ENCODE results near the gene OR1I1.
"Not testable (repeated sequence)": the region's sequence is repeated elsewhere in the genome, so short reads cannot be mapped to it uniquely, and the experiment has no call there.

The OR1I1 gene, protein sequence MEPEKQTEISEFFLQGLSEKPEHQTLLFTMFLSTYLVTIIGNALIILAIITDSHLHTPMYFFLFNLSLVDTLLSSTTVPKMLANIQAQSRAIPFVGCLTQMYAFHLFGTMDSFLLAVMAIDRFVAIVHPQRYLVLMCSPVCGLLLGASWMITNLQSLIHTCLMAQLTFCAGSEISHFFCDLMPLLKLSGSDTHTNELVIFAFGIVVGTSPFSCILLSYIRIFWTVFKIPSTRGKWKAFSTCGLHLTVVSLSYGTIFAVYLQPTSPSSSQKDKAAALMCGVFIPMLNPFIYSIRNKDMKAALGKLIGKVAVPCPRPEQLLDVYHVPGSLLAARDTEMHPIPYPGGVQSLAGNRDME

DNA sequence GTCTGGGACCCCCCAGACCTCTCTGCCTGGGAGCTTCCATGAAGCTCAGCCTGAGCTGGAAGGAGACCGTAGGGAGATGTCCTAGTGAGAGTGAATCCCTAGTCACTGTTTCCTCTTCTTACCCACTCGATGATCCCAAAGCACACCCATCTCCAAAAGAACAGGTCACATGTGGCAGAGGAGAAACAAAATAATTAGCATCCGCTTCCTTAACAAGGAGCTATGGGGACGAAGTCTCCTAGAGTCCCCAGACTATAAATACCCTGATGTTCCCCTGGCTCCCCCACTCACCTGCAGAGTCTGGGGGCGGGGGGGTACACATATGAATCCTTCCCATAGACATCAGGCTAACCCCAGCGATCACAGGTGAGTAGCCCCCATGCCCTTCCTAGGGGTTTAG is at the start of gene OR1I1:
Gene OR1I1, plus strand, starts transcription at position 301 of the 400 bp plus-strand sequence. CDS start 4,855 bp downstream, outside the sequence.
- DNase-seq (ENCODE audit: low read depth) = no peak

- no peak for DNase-seq (ENCODE audit: low read depth)
Observed at GRCh38 chr19:15035795-15036311, 46.2 kb upstream of the OR1I1 start.

- DNase-seq (ENCODE audit: low read depth) = no peak
Observed at GRCh38 chr19:15037586-15037985, 44.4 kb upstream of the OR1I1 start.

GRCh38 chr19:15038294-15038693 is 43.7 kb upstream of the OR1I1 start:
- DNase-seq (ENCODE audit: low read depth) = no peak

DNA sequence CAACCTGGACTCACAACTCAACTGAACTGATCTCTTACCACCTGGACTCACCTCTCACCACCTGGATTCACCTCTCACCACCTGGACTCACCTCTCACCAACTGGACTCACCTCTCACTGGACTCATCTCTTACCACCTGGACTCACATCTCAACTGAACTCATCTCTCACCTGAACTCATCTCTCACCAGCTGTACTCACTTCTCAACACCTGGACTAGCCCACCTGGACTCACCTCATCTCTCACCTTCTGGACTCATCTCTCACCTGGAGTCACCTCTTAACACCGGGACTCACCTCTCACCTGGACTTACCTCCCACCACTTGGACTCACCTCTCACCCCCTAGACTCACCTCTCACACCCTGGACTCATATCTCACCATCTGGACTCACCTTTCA is 40.0 kb upstream of the OR1I1 start:
- no peak for DNase-seq (ENCODE audit: low read depth)

- no peak for DNase-seq (ENCODE audit: low read depth)
Observed at GRCh38 chr19:15042826-15043225, 39.2 kb upstream of the OR1I1 start.

- DNase-seq (ENCODE audit: low read depth) = no peak
Observed at GRCh38 chr19:15045506-15045905, 36.5 kb upstream of the OR1I1 start.

GRCh38 chr19:15047680-15048079 is 34.3 kb upstream of the OR1I1 start:
- no peak for DNase-seq (ENCODE audit: low read depth)

DNA sequence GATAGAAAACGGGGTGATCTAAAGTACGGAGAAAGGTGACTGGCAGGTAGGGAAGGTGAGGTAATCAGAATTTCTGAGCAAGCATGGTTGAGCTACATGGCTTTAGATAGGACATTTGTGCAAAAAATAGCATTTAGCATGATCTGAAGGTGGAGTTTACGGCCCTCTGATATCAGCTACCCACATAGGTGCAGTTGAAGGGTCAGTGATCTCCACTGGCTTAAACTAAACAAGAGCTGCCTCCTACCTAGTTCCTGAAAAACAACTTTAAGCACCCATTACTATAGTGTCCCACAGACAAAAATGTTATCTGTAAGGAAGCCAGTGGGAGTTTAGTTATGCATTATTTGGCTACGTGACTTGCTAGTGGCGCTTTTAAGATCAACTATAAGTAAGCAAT is 33.9 kb upstream of the OR1I1 start:
- DNase-seq (ENCODE audit: low read depth) = no peak

DNA sequence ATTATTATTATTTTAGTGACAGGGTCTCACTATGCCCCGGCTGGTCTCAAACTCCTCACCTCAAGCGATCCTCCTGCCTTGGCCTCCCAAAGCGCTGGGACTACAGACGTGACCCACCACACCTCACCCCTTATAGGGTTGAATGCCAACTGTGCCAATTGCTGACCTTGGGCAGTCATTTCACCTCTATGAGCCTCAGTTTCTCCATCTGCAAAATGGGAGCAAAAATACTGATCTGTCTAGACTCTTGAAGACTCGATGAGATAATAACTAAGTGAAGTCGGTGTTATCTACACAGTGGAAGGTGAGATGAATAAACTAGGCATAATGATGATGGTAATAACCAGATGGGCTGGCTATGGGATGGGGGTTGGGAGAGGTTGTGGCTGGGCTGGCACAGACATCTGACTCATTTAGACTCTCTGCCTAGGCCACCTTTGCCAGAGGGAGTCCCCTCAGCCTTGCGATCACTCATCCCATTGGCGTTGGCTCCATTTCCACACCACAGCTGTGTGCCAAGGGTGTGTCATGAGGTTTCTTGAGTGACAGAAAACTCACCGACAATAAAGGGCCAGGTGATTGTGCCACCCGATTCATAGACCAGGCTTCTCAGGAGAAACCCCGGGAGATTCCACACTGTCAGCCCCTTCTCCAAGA is 33.0 kb upstream of the OR1I1 start, which contains the start of gene CASP14:
Gene CASP14, plus strand, starts transcription at position 596 of the 657 bp plus-strand sequence. CDS start 2,772 bp downstream, outside the sequence.
- no peak for DNase-seq (ENCODE audit: low read depth)

- DNase-seq (ENCODE audit: low read depth) = no peak
Observed at GRCh38 chr19:15050639-15051038, 31.4 kb upstream of the OR1I1 start.

DNA sequence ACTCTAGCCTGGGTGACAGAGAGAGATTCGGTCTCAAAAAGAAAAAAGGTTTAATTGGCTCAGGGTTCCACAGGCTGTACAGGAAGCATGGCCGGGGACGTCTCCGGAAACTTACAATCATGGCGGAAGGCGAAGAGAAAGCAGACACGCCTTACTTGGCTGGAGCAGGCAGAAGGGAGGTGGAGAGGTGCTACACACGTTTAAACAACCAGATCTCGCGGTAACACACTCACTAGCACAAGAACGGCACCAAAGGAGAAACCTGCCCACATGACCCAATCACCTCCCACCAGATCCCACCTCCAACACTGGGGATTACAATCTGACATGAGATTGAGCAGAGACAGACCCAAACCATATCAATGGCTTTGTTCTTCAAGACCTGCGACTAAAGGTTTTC is 20.0 kb upstream of the OR1I1 start:
- no peak for DNase-seq (ENCODE audit: low read depth)

GRCh38 chr19:15070386-15070785 is 11.6 kb upstream of the OR1I1 start:
- DNase-seq (ENCODE audit: low read depth) = not testable (repeated sequence)

DNA sequence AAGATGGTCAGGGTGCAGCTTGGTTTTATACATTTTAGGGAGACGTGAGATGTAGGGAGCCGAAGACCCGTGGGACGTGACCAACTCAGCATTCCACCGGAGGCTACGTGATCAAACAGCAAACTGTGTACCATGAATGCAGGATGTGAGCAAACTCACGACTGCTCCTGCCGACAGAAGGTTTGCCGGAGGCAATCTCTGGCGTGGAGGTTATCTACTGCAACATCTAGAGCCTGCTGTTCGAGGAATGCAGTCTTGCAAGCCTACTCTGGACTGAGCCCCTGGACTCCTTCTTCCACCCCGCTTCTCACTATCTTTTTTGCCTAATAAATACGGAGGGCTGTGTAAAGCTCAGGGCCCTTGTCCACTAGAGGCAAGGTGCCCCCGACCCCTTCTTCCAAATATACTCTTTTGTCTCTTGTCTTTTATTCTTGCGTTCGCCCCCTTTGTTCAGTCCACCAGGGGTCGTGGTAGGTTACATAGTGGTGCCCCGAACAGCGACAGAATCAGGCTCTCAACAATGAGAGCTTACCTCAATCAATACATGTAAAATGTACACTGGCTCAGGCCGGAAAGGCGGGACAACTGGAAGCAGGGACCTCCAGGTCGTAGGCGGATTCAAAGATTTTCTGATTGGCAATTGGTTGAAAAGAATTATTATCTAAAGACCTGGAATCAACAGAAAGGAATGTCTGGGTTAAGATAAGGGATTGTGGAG is 8.9 kb upstream of the OR1I1 start:
- DNase-seq (ENCODE audit: low read depth) = no peak

GRCh38 chr19:15074371-15074770 is 7.6 kb upstream of the OR1I1 start:
- no peak for DNase-seq (ENCODE audit: low read depth)

DNA sequence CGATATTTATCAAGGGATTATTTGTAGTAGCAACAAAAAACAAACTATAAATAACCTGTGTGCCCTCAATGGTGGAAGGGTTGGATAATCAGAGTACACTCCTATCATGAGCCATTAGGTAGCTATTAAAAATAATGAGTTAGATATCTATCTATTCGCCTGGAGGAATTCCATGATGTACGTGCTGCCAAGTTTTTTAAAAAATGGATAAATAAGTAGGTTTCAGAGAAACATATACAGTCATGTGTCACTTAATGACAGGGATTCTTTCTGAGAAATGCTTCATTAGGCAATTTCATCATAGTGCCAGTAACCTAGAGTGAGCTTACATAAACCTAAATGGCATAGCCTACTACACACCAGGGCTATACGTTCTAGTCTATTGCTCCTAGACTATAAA is 6.2 kb upstream of the OR1I1 start:
- no peak for DNase-seq (ENCODE audit: low read depth)

DNA sequence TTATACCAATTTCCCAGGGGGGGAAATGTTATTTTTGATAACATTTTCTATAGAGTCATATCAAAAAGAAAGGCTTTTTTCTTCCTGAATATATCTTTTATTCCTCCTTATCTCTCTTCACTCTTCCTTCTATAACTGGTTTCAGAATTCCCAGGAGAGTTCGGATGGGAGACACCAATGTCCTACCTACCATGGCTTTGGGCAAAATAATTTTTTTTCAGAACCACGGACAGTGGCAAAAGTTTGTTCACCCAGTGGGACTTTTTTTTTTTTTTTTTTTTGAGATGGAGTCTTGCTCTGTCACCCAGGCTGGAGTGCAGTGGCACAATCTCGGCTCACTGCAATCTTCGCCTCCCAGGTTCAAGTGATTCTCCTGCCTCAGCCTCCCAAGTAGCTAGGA is 2.0 kb upstream of the OR1I1 start:
- not testable (repeated sequence) for DNase-seq (ENCODE audit: low read depth)

DNA sequence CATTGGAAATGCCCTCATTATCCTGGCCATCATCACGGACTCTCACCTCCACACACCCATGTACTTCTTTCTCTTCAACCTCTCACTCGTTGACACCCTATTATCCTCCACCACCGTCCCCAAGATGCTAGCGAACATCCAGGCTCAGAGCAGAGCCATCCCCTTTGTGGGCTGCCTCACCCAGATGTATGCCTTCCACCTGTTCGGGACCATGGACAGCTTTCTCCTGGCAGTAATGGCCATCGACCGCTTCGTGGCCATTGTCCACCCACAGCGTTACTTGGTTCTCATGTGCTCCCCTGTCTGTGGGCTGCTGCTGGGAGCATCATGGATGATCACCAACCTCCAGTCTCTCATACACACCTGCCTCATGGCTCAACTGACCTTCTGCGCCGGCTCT is 5.2 kb downstream of the OR1I1 start:
- DNase-seq (ENCODE audit: low read depth) = no peak

DNA sequence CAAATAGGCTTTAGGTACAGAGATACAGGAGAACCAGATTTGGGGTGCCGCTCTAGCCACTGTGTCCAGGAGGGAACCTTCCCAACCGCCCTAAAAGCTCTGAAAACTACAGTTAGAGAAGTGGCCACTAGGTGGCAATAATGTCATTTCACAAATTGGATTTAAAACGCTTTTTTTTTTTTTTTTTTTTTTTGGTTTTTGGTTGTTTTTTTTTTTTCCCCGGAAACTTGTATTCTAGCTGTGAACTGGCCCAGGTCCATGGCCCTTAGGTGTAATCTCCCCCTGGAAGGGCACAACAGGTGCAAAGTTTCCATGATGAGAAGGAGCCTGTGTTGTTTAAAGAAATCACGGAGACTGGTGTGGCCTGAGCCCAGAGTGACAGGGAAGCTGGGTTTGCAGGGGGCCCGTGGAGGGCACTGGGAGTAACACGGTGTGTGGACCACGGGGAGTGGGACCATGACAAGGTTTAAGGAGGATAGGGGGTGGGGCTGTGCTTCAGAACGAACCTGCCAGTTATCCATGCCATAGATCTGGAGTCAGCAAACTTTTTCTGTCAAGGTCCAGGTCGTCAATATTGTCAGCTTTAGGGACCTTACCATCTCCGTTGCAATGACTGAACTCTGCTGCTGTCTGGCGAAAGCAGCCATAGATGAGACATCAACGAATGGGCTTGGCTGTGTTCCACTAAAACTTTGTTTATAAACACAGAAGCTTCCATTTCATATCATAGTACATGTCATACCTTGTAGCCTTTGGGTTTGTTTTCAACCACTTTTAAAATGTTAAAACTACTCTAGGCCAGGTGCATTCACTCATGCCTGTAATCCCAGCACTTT is 10.1 kb downstream of the OR1I1 start:
- peak; percentile 52 for DNase-seq (ENCODE audit: low read depth)

- DNase-seq (ENCODE audit: low read depth) = no peak
Observed at GRCh38 chr19:15093001-15093400, 11.0 kb downstream of the OR1I1 start.

GRCh38 chr19:15096223-15096622 is 14.2 kb downstream of the OR1I1 start:
- no peak for DNase-seq (ENCODE audit: low read depth)

- DNase-seq (ENCODE audit: low read depth) = not testable (repeated sequence)
Observed at GRCh38 chr19:15097980-15098379, 16.0 kb downstream of the OR1I1 start.
